HG03095 (cell line): ENCODE measurements around the gene GFOD1.
"Not testable (repeated sequence)": the region's sequence is repeated elsewhere in the genome, so short reads cannot be mapped to it uniquely, and the experiment has no call there.

Experiments
- ATAC-seq: cut with Tn5 transposase; IDR thresholded peaks from one replicate; pipeline ENCODE4 v1.9.1; 2021; ENCODE audit warnings: moderate library complexity; ENCODE audit not compliant: unreplicated experiment

The GFOD1 gene

GRCh38 chr6:13445005-13445743, 42.2 kb downstream of the GFOD1 start:
- ATAC-seq = no peak

- ATAC-seq = no peak
These were observed 42.8 kb downstream of the GFOD1 start for GRCh38 chr6:13444604-13445003.

DNA sequence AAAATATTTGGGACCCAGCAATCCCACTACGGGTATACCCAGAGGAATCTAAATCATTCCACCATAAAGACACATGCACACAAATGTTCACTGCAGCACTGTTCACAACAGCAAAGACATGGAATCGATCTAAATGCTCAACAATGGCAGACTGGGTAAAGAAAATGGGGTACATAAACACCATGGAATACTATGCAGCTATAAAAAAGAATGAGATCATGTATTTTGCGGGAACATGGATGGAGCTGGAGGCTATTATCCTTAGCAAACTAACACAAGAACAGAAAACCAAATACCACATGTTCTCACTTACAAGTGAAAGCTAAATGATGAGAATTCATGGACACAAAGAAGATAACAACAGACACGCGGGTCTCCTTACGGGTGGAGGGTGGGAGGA, 43.4 kb downstream of the GFOD1 start:
- ATAC-seq = not testable (repeated sequence)

DNA sequence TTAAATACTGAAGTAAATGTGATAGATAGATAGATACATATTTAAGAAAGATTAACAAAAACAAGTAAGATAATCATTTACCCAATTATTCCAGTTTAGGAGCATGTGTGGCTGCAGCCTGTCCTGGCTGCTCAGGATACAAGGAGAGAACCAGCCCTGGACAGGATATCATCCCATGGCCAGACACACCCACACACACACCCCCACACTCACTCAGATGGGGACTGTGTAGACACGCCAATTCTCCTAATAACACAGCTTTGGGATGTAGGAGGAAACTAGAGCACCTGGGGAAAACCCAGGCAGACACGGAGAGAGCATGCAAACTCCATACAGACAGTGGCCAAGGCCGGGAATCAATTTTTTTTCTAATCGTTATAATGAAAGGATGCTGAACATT, 45.6 kb downstream of the GFOD1 start:
- ATAC-seq = no peak

GRCh38 chr6:13439644-13440043, 47.8 kb downstream of the GFOD1 start:
- no peak for ATAC-seq

DNA sequence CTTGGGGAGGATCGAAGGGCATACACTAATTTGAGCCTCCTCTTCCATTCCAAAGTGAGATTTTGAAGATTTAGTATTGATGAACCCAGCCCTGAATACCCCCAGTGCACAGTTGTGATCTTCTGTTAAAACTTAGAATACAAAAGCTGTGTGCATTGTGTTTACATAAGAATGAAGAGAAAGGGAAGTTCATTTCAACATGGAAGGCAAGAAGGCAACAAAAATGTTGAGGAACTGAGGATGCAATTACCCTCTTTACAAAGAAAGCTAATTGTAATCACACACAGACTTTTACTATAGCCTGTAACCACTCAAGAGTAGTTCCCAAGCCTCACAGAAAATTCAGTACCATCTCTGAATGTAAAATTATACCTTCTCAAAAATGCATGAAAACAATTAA, 49.3 kb downstream of the GFOD1 start:
- ATAC-seq = no peak

DNA sequence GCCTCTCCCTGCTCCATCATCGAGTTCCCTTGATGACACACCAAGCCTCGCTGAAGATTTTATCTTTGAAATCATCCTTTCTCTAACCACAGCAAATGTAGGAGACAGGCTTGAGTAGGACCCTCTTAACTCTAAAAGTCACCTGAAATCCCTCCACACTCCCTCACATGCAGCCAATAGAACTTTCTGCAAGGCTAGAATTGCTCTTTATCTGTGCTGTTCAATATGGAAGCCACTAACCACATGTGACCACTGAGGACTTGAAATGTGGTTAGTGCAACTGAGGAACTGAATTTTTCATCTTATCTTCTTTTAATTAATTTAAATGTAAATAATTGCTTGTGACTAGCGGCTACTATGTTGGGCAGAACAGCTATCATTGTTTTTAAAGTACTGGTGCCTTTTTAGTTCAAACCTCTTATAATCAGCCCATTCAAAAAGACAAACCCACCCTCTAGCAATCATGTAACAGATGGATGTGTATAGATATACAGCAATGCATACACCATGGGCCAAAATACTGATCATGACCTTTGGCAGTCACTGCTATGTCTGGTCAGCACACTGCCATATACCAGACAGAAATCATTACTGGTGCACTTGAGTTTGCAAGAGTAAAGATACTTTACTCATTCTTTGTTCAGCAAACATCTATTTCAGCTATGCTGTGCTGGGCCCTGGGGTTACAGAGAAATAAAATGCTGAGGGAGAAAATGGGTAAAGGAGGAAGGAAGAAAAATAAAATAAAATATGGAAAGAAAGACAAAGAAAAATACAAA, 50.0 kb downstream of the GFOD1 start:
- no peak for ATAC-seq

DNA sequence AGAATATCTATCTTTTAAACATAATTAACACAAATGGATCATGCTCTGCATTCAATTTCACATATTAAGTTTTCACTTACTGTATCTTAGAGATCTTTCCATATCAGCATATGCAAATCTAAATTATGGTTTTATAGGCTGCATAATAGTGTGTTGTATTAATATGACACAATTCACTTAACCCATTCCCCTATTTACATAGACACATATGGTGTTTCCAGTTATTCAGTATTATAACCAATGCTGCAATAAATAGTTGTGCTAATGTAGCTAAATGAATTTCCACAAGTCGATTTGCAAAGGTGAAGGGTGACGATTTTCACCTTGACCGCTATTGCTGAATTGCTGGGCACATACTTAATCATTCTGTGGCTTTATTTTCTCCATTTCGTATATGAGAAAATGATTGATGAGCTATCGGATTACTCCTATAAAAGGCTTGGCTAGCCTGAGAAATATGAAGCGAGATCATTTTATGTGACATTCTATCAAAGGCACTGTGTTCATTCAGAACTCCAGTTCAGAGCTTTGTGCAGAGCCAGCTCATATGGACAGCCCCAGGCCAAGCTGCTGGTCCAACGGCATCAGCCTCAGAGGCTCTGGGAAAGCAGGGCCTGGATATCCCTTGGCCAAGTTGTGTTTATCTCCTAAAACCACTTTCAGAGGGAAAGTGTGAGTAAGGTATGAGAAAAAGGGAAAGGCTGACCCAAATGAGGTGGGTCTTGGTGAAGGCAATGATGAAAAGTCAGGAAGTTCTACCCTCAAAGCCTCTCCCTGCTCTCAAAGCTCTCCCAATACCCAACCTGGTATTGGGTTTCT, 50.8 kb downstream of the GFOD1 start:
- no peak for ATAC-seq

DNA sequence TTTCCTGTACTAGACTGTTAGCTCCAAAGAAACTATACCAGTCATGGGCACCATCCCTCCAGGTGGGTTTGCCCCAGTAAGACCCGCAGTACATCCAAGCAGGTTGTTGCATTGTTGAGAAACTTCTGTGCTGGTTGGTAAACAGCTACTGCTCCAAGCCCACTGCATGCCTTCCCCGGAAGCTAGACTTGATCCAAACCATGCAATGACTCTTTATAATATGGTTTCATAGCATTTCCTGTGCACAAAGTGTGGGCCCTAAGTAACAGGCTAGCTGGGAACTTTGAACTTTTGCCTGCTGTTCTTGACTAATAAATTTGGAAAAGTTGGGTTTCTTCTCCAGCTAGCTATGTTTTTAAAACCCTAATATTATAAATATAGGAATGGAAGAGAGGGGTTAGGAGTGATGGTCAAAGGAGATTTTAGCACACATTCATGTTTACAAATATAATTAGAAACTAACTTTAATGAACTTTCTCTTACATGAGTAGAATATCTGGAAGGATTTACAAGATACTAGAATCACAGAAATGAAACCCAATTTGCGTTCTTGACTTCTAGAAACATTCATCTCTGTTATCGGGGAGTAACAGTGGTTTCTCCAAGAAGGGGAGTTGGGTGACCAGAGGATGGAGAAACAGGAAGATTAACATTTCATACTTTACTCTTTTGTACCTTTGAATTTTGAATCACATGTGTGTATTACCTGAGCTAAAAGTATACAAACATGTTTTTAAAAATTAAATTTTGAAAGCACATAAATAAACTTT, 51.7 kb downstream of the GFOD1 start:
- ATAC-seq = no peak

GRCh38 chr6:13434777-13435176, 52.6 kb downstream of the GFOD1 start:
- no peak for ATAC-seq

GRCh38 chr6:13434135-13434775, 53.1 kb downstream of the GFOD1 start:
- not testable (repeated sequence) for ATAC-seq

DNA sequence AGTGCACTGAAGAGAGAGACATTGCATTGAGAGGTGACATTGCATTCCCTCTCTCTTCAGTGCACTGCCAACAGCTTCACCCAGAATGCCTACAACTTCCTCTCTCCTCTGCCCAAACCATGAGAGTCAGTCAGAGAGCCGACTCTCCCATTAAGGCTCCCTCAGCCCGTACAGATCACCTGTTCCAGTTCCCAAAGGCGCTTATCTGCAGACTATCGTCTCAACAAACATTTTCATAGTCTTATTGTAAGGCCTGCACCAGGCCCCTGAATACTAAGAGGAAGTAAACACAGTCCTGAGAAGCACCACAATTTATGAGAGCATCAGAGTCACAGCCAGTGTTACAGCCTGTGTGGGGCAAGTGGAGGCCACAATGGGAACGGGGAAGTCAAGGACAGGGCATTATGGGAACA, 53.7 kb downstream of the GFOD1 start:
- ATAC-seq = no peak

DNA sequence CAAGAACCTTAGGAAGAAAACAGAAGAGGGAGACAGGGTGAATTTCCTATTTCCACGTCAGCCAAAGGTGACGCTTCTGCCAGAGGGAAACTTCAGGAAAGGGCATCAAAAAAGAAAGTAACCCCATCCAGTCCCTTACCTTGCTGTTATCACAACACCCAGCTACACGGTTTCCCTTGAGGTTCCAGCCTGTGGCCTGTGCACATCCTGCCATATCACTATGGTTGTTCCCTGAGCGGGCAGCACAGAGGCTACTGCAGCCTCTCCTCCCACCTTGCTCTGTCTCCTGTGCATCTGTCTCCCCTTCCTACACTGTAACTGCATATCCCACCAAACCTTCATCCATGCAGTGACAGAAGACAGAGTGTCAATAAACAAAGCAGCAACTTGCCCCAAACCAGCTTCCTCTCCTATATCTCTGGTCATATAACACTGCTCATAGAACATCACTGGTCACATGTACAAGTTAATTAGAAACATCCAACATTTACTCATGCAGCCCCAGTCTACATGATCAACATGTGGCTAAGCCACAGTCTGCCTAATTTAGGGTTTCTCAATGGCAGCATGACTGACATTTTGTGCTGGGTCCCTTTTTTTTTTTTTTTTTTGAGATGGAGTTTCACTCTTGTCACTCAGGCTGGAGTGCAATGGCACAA, 54.7 kb downstream of the GFOD1 start:
- ATAC-seq = no peak

GRCh38 chr6:13431861-13432465, 55.4 kb downstream of the GFOD1 start:
- ATAC-seq = no peak

GRCh38 chr6:13431059-13431656, 56.2 kb downstream of the GFOD1 start:
- ATAC-seq = no peak

DNA sequence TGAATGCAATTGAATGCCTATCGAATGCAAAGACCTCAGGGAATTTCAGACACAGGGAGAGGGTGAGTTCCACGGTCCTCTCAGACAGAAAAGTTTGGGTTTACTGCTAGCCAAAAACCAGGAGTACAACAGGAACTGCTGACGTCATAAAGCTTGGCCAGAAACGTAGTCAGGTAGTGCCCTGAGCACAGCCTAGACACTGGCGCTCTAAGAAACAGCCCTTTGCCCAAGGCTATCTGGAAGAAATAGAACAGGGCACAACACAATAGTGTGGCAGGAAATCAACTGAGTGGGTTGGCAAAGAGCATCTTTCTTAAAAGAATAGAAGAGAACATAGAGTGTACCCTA, 58.0 kb downstream of the GFOD1 start:
- no peak for ATAC-seq

DNA sequence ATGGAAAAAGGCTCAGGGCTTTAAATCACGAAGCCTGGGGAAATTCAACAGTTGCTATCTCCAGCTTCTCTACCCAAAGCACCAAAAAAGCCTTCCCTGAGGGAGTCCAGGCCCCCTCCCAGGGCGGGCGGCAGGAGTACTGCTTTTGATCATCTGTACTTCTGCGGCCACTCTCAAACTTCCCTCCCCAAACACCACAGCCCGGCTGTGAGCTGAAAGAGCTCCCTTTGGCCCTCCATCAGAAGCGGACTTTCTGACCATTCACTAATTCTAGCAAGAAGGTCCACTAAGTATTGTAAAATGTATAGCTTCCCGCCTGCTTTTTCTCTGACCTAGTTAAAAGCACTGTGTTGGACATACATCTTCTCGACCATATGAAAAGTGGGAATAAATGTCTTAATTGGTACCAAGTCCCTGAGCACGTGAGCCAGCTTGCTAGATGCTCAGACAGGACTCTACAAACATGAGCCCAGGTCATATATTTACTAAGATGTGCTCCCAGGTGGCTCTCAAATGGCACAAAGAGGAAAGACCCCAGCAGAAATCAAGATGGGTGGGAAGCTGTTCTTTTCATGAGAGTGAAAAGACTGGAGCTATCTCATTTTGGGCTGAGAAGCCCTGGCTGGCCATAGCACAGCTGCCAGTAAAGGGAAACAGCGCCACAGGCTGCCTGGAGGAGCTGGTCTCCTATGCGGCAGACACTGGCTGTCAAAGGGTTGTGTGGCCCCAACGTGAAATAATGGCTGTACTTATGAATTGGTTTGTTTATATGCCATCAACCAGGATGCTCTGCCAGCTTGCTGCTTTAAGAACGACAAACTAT, 58.6 kb downstream of the GFOD1 start:
- ATAC-seq = peak; percentile 18
